AG04450 (cell line): ENCODE data around the gene CCDC69. TPM values are rescaled to one million over a fixed set of nuclear protein-coding genes. Genes with fewer than 3 reads are reported as not detected.

Experiments
- CTCF ChIA-PET: fragments of 300-600, 350-600 bp; formaldehyde crosslinking; extraction: SDS; loops from one replicate; lab custom pipeline; 2022; ENCODE audit warnings: antibody characterized with exemption, inconsistent platforms; lab: Charles Lee
- POLR2A ChIA-PET: fragments of 350-600 bp; formaldehyde crosslinking; extraction: SDS; loops from one replicate; lab custom pipeline; 2021; ENCODE audit warnings: antibody characterized with exemption, inconsistent platforms; lab: Yijun Ruan, JAX
- DNase-seq: peaks from one replicate; pipeline ENCODE4 v3.0.0-alpha.2; 2011; ENCODE audit warnings: low read depth, low spot score
- H3K27ac ChIP-seq: one replicate; pipeline ENCODE4 v1.5.1; 2012; ENCODE audit warnings: low read depth, low read length, control low read depth
- H3K27me3 ChIP-seq: one replicate; pipeline ENCODE4 v1.6.0; 2012; ENCODE audit warnings: low read length; ENCODE audit not compliant: control insufficient read depth, insufficient read depth
- H3K4me3 ChIP-seq: 2 replicates; pipeline ENCODE4 v1.5.1; 2011; ENCODE audit warnings: mild to moderate bottlenecking, low read depth, low read length, control low read depth
- H3K9me3 ChIP-seq: 2 replicates; pipeline ENCODE4 v1.5.1; 2012; ENCODE audit warnings: low read length; ENCODE audit not compliant: control insufficient read depth, insufficient read depth
- CTCF ChIP-seq: IDR thresholded peaks from 2 replicates; pipeline ENCODE4 v1.5.1; 2011; ENCODE audit warnings: low read depth, low read length, control low read depth, inconsistent platforms
- polyA plus RNA-seq: library from polyadenylated mRNA; depleted of rRNA; stranded (reverse); fragments of >200 nt; gene quantifications from 2 replicates; pipeline ENCODE4 v1.2.3, GENCODE V29; 2011

Gene CCDC69
- polyA plus RNA-seq, 1 experiment: 1.9 TPM

GRCh38 chr5:151222054-151222789 lies 1.7 kb downstream of the CCDC69 start:
- POLR2A ChIA-PET: interaction anchor here (0.5 kb wide), 1 partner anchor 552 kb away, joined by 3 read pairs; no protein-coding TSS in a partner anchor
- DNase-seq: no peak
- no peaks in the 10 kb centered on the region for H3K9me3 ChIP-seq
- H3K27me3 ChIP-seq: peaks cover 3% of the 10 kb centered on the region
- H3K4me3 ChIP-seq: no peak overlapping the region
- no peak overlapping the region for H3K27ac ChIP-seq
- TF ChIP-seq CTCF: no peak
- CTCF ChIA-PET: interaction anchor here (0.7 to 1.1 kb wide), 2 partner anchors 94 to 107 kb away, joined by 3 read pairs; no protein-coding TSS in a partner anchor

GRCh38 chr5:151221574-151221973 lies 2.3 kb downstream of the CCDC69 start:
- Histone ChIP-seq H3K9me3 (no peaks in the 10 kb centered on the region), H3K27ac (no peak overlapping the region), H3K27me3 (peaks cover 3% of the 10 kb centered on the region), H3K4me3 (no peak overlapping the region)
- DNase-seq: no peak
- CTCF ChIA-PET: interaction anchor here (1.1 kb wide), 1 partner anchor 94 kb away, joined by 3 read pairs; no protein-coding TSS in a partner anchor
- POLR2A ChIA-PET: interaction anchor here (0.5 kb wide), 1 partner anchor 552 kb away, joined by 3 read pairs; no protein-coding TSS in a partner anchor
- TF ChIP-seq CTCF: no peak

- Histone ChIP-seq H3K4me3 (no peak overlapping the region), H3K27ac (no peak overlapping the region), H3K9me3 (no peaks in the 10 kb centered on the region), H3K27me3 (peaks cover 3% of the 10 kb centered on the region)
- ChIA-PET CTCF (no interaction called here), POLR2A (no interaction called here)
- no peak for DNase-seq
- peak; percentile 21; the same call in 1 of the 2 replicates for TF ChIP-seq CTCF
Observed at GRCh38 chr5:151219789-151220188, 4.1 kb downstream of the CCDC69 start.

GRCh38 chr5:151219138-151219537 lies 4.8 kb downstream of the CCDC69 start:
- TF ChIP-seq CTCF: no peak

GRCh38 chr5:151218177-151218576 lies 5.7 kb downstream of the CCDC69 start:
- H3K27me3 ChIP-seq: peaks cover 3% of the 10 kb centered on the region
- no peak for TF ChIP-seq CTCF
- H3K9me3 ChIP-seq: no peaks in the 10 kb centered on the region
- no peak overlapping the region for H3K27ac ChIP-seq
- DNase-seq: no peak
- ChIA-PET CTCF (no interaction called here), POLR2A (no interaction called here)
- no peak overlapping the region for H3K4me3 ChIP-seq

More at GRCh38 chr5:151219138-151219537, 4.8 kb downstream of the CCDC69 start:
- no peak overlapping the region for H3K4me3 ChIP-seq
- CTCF ChIA-PET: interaction anchor here (0.9 kb wide), 1 partner anchor 20 kb away, joined by 4 read pairs; no protein-coding TSS in a partner anchor
- peaks cover 3% of the 10 kb centered on the region for H3K27me3 ChIP-seq
- no peak overlapping the region for H3K27ac ChIP-seq
- H3K9me3 ChIP-seq: no peaks in the 10 kb centered on the region
- POLR2A ChIA-PET: interaction anchor here (0.6 kb wide), 1 partner anchor 61 kb away, joined by 3 read pairs; the partner anchor contains the start of gene ANXA6
- no peak for DNase-seq
